Right lobe of liver (tissue), 6 donors: Measurements from ENCODE around the gene FBXO17. TPM values are rescaled to one million over a fixed set of nuclear protein-coding genes. Genes with fewer than 3 reads are reported as not detected.

Experiments
- ATAC-seq, 4 donors: fragments of 200-7000 bp; cut with Tn5 transposase; one replicate each; pipeline ENCODE4 v1.9.1; 2020; ENCODE audit warnings: mild to moderate bottlenecking in 4 of 4, moderate library complexity in 4 of 4
- DNase-seq, 3 donors: peaks; one replicate each; pipeline ENCODE4 v3.0.0-alpha.2; 2020
- H3K27ac ChIP-seq, 3 donors: fragments of 200-600 bp; one replicate each; pipeline ENCODE4 v1.8.0; 2022
- H3K27me3 ChIP-seq, 2 donors: fragments of 200-600 bp; one replicate each; pipeline ENCODE4 v1.8.0; 2022
- H3K36me3 ChIP-seq, 4 donors: fragments of 200-600 bp; sonication (generic) in 1 of 4; one replicate each; pipeline versions ENCODE4 v1.5.1 to v1.8.0; 2017 to 2022; ENCODE audit warnings: control low read depth in 1 of 4
- H3K4me1 ChIP-seq, 4 donors: fragments of 200-600 bp; sonication (generic) in 1 of 4; one replicate each; pipeline versions ENCODE4 v1.5.1 to v1.8.0; 2017 to 2022; ENCODE audit warnings: control low read depth in 1 of 4
- H3K4me3 ChIP-seq, 3 donors: fragments of 200-600 bp; one replicate each; pipeline ENCODE4 v1.8.0; 2022
- H3K9me3 ChIP-seq, 4 donors: fragments of 200-600 bp; sonication (generic) in 1 of 4; one replicate each; pipeline versions ENCODE4 v1.5.1 to v1.8.0; 2017 to 2022; ENCODE audit warnings: control low read depth in 1 of 4
- POLR2A ChIP-seq: fragments of 450-650 bp; IDR thresholded peaks from one replicate; pipeline ENCODE4 v1.6.1; 2017; ENCODE audit warnings: antibody characterized with exemption, mild to moderate bottlenecking
- WGBS: methylation state at CpG from one replicate; pipeline ENCODE4 v1.1.6; 2018; ENCODE audit warnings: low coverage, low lambda C conversion rate; ENCODE audit not compliant: insufficient coverage; ENCODE audit errors: missing lambda C conversion rate; 5-methylcytosine and 5-hydroxymethylcytosine counted together
- intact Hi-C, 2 donors: fragments of 100-400 bp; cut with DNase I; formaldehyde crosslinking; loops; one replicate each; pipeline versions ENCODE4 v1.11.2 to v1.14.1; 2022
- total RNA-seq, 6 experiments: library from RNA; depleted of rRNA in 2 of 6; stranded (reverse); fragments of >200 nt in 2 of 6; fragmentation: NEBNext Ultra II Directional in 3 of 6; extraction: Animal tissue kit (Norgen Biotek cat#: 25700) in 3 of 6; gene quantifications; one replicate each; pipeline versions ENCODE4 v1.1.0 to v1.2.4, GENCODE V29; 2016 to 2023
- TF ChIP-seq, protein P1 (sequence below), 4 donors: fragments of 200-600 bp in 3 of 4; fragments of 450-650 bp in 1 of 4; IDR thresholded peaks; one replicate each; pipeline versions ENCODE4 v1.5.1 to v1.8.0; 2016 to 2022; ENCODE audit warnings: antibody characterized with exemption in 4 of 4, mild to moderate bottlenecking in 2 of 4
- donor health status: DM: no; HTN: yes; CAD: no.
- donor health status: DM: no; HTN: no; CAD: no.
- donor health status: DM: no; HTN: no; CAD: no.
- donor health status: DM: no; HTN: yes; CAD: no.
- donor health status: DM: no; HTN: yes; CAD: no.

The FBXO17 gene
- total RNA-seq, 6 experiments from 2014 or later, result 19.9 to 57.9 (median 36.7) TPM

DNA sequence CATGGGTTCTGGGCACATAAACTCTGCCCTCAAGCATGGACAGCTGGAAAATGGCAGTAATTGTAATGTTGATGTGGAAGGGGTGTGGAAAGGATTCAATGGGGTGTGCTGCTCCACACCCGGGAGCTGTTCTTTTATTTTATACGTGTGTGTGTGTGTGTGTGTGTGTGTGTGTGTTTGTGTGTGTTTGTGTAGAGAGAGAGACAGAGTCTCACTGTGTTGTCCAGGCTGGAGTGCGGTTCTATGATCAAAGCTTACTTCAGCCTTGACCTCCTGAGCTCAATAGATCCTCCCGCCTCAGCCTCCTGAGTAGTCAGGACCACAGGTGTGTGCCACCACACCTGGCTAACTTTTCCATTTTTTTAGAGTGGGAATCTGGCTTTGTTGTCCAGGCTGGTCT, 42.0 kb downstream of the FBXO17 start:
- Histone ChIP-seq H3K27me3 (no peaks in the 10 kb centered on the region), H3K9me3 (no peaks in the 10 kb centered on the region), H3K36me3 (peaks cover 0 to 3% (median 0%) of the 10 kb centered on the region in 4 donors), H3K4me1 (peaks cover 0 to 37% (median 3%) of the 10 kb centered on the region in 4 donors), H3K4me3 (no peak overlapping the region), H3K27ac (no peak overlapping the region)
- ATAC-seq (no peak), DNase-seq (no peak)
- intact Hi-C loops, result no loop called here
- WGBS, result 51% methylated on average over 2 of the region's 4 CpGs
- TF ChIP-seq POLR2A, result no peak
- TF ChIP-seq, protein P1, sequence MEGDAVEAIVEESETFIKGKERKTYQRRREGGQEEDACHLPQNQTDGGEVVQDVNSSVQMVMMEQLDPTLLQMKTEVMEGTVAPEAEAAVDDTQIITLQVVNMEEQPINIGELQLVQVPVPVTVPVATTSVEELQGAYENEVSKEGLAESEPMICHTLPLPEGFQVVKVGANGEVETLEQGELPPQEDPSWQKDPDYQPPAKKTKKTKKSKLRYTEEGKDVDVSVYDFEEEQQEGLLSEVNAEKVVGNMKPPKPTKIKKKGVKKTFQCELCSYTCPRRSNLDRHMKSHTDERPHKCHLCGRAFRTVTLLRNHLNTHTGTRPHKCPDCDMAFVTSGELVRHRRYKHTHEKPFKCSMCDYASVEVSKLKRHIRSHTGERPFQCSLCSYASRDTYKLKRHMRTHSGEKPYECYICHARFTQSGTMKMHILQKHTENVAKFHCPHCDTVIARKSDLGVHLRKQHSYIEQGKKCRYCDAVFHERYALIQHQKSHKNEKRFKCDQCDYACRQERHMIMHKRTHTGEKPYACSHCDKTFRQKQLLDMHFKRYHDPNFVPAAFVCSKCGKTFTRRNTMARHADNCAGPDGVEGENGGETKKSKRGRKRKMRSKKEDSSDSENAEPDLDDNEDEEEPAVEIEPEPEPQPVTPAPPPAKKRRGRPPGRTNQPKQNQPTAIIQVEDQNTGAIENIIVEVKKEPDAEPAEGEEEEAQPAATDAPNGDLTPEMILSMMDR (IDR thresholded peaks at IDR 0.05), result no peak

DNA sequence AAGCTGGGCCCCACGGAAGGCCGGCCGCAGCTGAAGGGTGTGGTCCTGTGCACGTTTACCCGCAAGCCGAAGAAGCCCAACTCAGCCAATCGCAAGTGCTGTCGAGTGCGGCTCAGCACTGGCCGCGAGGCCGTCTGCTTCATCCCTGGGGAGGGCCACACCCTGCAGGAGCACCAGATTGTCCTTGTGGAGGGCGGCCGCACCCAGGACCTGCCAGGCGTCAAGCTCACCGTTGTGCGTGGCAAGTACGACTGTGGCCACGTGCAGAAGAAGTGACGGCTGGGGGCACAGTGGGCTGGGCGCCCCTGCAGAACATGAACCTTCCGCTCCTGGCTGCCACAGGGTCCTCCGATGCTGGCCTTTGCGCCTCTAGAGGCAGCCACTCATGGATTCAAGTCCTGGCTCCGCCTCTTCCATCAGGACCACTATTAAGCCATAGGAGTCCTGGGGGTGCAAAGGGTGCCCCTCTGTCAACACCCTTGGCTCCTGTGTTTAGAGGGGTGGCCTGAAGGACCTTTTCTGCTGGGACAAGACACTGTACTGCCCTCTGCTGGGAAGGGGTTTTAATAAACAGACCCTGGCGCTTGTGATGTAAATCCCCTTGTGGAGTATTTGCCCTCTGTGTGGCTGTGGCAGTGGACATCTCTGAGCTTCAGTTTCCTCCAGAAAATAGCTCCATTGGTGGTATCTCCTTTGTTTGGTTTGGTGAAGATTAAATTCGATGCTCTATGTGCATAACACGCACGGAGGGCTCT, 42.9 kb downstream of the FBXO17 start:
- TF ChIP-seq POLR2A, result no peak
- TF ChIP-seq, protein P1 (IDR thresholded peaks at IDR 0.05), result peak; percentile 17 to 42 (median 36)
- DNase-seq (peak in 2 of 3 donors; percentile 42 to 48), ATAC-seq (no peak)
- no peaks in the 10 kb centered on the region for H3K27me3 ChIP-seq
- peaks cover 0 to 3% (median 0%) of the 10 kb centered on the region in 4 donors for H3K36me3 ChIP-seq
- H3K27ac ChIP-seq, result no peak overlapping the region
- WGBS, result 60% methylated on average over 4 of the region's 29 CpGs
- peaks cover 0 to 37% (median 3%) of the 10 kb centered on the region in 4 donors for H3K4me1 ChIP-seq
- H3K4me3 ChIP-seq, result no peak overlapping the region
- intact Hi-C loops, result no loop called here
- H3K9me3 ChIP-seq, result no peaks in the 10 kb centered on the region

DNA sequence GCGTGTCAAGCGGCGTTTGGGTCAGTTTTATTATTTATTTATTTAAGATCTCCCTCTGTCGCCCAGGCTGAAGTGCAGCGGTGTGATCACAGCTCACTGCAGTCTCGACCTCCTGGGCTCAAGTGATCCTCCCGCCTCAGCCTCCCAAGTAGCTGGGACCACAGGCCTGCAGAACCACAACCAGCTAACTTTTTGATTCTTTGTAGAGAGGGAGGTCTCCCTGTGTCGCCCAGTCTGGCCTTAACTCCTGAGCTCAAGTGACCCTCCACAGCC, 44.1 kb downstream of the FBXO17 start:
- ATAC-seq, result no peak

DNA sequence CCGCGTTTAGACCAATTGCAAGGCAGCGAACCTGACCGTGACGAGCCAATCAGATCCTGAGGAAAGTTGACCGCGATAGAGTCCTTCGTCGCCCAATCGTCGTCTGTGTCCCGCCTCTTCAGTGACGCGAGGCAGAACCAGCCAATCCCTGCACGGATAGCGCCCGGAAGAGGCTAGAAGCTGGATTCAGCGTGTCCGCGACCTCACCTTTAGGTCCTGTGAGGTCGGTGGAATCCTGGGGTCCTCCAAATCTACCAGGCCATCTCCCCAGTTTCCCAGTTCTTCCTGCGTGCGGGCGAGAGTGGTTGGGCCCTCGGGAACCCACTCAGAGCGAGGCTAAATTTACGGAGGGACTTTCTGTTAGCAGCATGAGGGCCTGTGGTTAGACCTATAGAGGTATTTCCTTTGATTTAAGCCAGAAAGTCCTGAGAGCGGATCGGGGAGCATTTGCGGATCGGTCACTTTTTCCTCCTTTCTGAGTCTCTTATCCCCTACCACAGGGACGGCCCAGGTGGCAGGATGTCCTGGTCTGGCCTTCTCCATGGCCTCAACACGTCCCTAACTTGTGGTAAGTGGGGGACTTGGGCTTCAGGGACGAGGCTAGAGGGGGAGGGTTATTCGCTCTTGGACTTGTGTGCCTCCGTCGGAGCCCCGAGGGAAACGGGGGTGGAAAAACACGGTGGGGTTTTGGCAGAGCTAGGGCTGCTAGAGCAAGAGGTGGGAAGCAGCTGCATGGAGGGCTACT, 44.6 kb downstream of the FBXO17 start, which contains the start of gene MRPS12:
TSS of gene MRPS12 (plus strand) at position 169 of the 745 bp plus-strand sequence. CDS start at position 520, 351 bp downstream.
- Histone ChIP-seq H3K9me3 (no peaks in the 10 kb centered on the region), H3K4me1 (peaks cover 0 to 36% (median 3%) of the 10 kb centered on the region in 4 donors), H3K27me3 (no peaks in the 10 kb centered on the region), H3K36me3 (peaks cover 0 to 3% (median 0%) of the 10 kb centered on the region in 4 donors), H3K27ac (peak within 1 kb of the TSS; percentile 75 to 81 (median 75)), H3K4me3 (peak within 1 kb of the TSS; percentile 74 to 86 (median 76))
- DNase-seq (peak; percentile 98 to 99 (median 98)), ATAC-seq (peak; percentile 88 to 97 (median 95))
- TF ChIP-seq POLR2A, result peak; percentile 64
- TF ChIP-seq, protein P1 (IDR thresholded peaks at IDR 0.05), result no peak
- intact Hi-C loops, result no loop called here
- WGBS, result 2% methylated on average over 18 of the region's 40 CpGs

More for the DNA sequence above, 44.1 kb downstream of the FBXO17 start:
- peak overlapping the region; percentile 49 to 81 (median 75) for H3K27ac ChIP-seq
- peaks cover 0 to 3% (median 0%) of the 10 kb centered on the region in 4 donors for H3K36me3 ChIP-seq
- intact Hi-C loops, result no loop called here
- peak overlapping the region; percentile 74 to 86 (median 76) for H3K4me3 ChIP-seq
- peak in 1 of 3 donors; percentile 42 for DNase-seq
- WGBS, result 2% methylated on average over 6 of the region's 8 CpGs
- no peaks in the 10 kb centered on the region for H3K9me3 ChIP-seq
- no peaks in the 10 kb centered on the region for H3K27me3 ChIP-seq
- no peak for TF ChIP-seq POLR2A
- TF ChIP-seq, protein P1 (IDR thresholded peaks at IDR 0.05), result no peak
- H3K4me1 ChIP-seq, result peaks cover 0 to 37% (median 3%) of the 10 kb centered on the region in 4 donors
